ENCODE data around the gene EPDR1. TPM values are rescaled to one million over a fixed set of nuclear protein-coding genes. Genes with fewer than 3 reads are reported as not detected.

Gene EPDR1
- total RNA-seq, 1 donor from 2014 or later = 10.3 TPM

- peaks cover 7% of the 10 kb centered on the region for H3K36me3 Mint-ChIP-seq (ENCODE audit: unreplicated experiment)
- DNase-seq = no peak
- H3K27ac Mint-ChIP-seq (ENCODE audit: unreplicated experiment) = no peak overlapping the region
- TF ChIP-seq, protein P1, sequence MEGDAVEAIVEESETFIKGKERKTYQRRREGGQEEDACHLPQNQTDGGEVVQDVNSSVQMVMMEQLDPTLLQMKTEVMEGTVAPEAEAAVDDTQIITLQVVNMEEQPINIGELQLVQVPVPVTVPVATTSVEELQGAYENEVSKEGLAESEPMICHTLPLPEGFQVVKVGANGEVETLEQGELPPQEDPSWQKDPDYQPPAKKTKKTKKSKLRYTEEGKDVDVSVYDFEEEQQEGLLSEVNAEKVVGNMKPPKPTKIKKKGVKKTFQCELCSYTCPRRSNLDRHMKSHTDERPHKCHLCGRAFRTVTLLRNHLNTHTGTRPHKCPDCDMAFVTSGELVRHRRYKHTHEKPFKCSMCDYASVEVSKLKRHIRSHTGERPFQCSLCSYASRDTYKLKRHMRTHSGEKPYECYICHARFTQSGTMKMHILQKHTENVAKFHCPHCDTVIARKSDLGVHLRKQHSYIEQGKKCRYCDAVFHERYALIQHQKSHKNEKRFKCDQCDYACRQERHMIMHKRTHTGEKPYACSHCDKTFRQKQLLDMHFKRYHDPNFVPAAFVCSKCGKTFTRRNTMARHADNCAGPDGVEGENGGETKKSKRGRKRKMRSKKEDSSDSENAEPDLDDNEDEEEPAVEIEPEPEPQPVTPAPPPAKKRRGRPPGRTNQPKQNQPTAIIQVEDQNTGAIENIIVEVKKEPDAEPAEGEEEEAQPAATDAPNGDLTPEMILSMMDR (IDR thresholded peaks at IDR 0.05; ENCODE audit: partially characterized antibody, unreplicated experiment) = no peak
- no peak overlapping the region for H3K4me3 Mint-ChIP-seq (ENCODE audit: unreplicated experiment)
- H3K9me3 Mint-ChIP-seq (ENCODE audit: unreplicated experiment) = no peaks in the 10 kb centered on the region
- no peaks in the 10 kb centered on the region for H3K4me1 Mint-ChIP-seq (ENCODE audit: low read depth, unreplicated experiment)
- H3K27me3 Mint-ChIP-seq (ENCODE audit: unreplicated experiment) = no peaks in the 10 kb centered on the region
These were observed 8.4 kb downstream of the EPDR1 start for GRCh38 chr7:37928878-37929277.

DNA sequence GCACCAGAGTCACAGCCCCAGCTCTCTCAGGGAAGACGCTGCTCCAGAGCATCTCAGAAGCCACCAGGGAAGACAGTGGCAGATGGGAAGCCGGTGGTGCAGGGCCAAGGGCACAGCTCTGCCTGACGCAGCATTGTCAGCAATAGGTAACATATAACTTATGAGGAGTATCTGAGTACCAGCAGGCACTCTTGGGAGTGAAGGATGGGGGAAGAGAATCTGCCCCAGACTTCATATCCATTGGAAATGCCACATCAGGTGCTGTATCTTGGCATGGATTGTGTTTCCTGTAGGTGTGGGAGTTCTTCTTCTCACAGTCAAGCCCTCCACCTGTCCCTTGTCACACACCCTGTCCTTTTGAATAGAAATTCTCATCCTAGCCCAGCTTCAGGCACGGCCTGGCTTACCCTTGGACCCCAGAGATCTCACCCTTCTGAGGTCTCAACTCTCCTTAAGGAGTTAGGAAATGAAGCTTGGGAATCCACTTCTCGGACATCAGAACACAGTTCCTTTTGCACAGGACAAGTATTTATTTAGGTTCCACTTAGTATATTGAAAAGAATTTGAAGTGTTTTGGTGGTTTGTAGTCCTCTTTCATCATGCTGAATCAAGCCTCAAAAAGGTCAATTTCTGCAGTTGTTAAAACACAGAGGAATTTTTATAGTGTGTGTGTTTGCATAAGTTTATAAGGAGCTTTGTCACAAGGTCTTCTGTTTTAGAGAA is 9.9 kb downstream of the EPDR1 start:
- no peak overlapping the region for H3K27ac Mint-ChIP-seq (ENCODE audit: unreplicated experiment)
- no peaks in the 10 kb centered on the region for H3K27me3 Mint-ChIP-seq (ENCODE audit: unreplicated experiment)
- no peaks in the 10 kb centered on the region for H3K9me3 Mint-ChIP-seq (ENCODE audit: unreplicated experiment)
- TF ChIP-seq, protein P1 (IDR thresholded peaks at IDR 0.05; ENCODE audit: partially characterized antibody, unreplicated experiment) = no peak
- DNase-seq = no peak
- H3K36me3 Mint-ChIP-seq (ENCODE audit: unreplicated experiment) = peaks cover 7% of the 10 kb centered on the region
- H3K4me1 Mint-ChIP-seq (ENCODE audit: low read depth, unreplicated experiment) = no peaks in the 10 kb centered on the region
- H3K4me3 Mint-ChIP-seq (ENCODE audit: unreplicated experiment) = no peak overlapping the region

DNA sequence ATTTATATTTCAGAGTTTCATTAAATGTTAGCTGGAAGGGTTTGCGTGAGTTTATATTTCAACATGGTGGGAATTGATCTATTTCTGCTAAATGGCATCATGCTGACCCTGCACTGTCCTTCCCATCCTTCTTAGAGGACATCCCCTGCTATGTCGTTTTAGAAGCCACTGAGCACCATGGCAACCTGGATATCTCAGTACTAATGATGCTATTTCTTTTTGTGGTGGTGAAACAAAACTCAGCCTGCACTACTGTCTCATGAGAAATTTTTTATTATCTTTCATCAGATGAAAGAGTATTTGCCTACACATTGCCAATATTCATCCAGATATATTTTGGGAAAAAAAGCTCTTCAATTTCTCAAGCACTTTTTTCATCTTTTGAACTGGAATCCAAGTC is 12.1 kb downstream of the EPDR1 start:
- Mint-ChIP-seq H3K9me3 (ENCODE audit: unreplicated experiment) (no peaks in the 10 kb centered on the region), H3K27me3 (ENCODE audit: unreplicated experiment) (no peaks in the 10 kb centered on the region), H3K4me3 (ENCODE audit: unreplicated experiment) (no peak overlapping the region), H3K36me3 (ENCODE audit: unreplicated experiment) (peaks cover 5% of the 10 kb centered on the region), H3K4me1 (ENCODE audit: low read depth, unreplicated experiment) (no peaks in the 10 kb centered on the region), H3K27ac (ENCODE audit: unreplicated experiment) (peak overlapping the region; percentile 22)
- TF ChIP-seq, protein P1 (IDR thresholded peaks at IDR 0.05; ENCODE audit: partially characterized antibody, unreplicated experiment) = no peak
- DNase-seq = no peak

DNA sequence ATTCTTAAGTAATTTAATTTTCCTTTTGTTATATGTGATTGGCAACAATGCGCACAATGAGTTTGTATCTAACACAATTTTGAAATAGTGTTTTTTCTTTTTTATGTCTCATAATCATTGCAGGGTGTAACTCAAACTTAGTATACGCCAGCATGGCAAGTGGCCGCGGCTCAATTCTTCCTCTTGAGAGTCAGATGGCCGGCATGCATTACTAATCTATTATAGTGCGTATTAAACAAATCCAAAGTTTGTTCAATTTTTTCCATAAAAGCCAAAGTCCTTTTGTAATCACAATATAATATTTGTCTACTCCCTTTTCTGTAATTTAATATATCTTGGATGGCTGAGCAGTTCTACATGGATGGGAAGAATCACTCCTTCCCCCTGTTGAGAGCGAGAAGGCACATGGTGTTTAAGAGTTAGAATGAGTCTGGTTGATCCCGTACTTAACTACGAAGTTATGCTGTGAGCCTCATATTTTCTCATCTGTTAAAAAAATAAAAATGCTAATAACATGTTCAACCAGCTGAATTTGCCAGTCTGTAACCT is 12.7 kb downstream of the EPDR1 start:
- Mint-ChIP-seq H3K36me3 (ENCODE audit: unreplicated experiment) (peaks cover 5% of the 10 kb centered on the region), H3K9me3 (ENCODE audit: unreplicated experiment) (no peaks in the 10 kb centered on the region), H3K27me3 (ENCODE audit: unreplicated experiment) (no peaks in the 10 kb centered on the region), H3K4me3 (ENCODE audit: unreplicated experiment) (no peak overlapping the region), H3K4me1 (ENCODE audit: low read depth, unreplicated experiment) (no peaks in the 10 kb centered on the region), H3K27ac (ENCODE audit: unreplicated experiment) (no peak overlapping the region)
- TF ChIP-seq, protein P1 (IDR thresholded peaks at IDR 0.05; ENCODE audit: partially characterized antibody, unreplicated experiment) = no peak
- DNase-seq = no peak

GRCh38 chr7:37942934-37943610 is 22.6 kb downstream of the EPDR1 start:
- Mint-ChIP-seq H3K27ac (ENCODE audit: unreplicated experiment) (peak overlapping the region; percentile 100), H3K9me3 (ENCODE audit: unreplicated experiment) (peaks cover 7% of the 10 kb centered on the region), H3K27me3 (ENCODE audit: unreplicated experiment) (peaks cover 6% of the 10 kb centered on the region), H3K4me3 (ENCODE audit: unreplicated experiment) (peak overlapping the region; percentile 76), H3K4me1 (ENCODE audit: low read depth, unreplicated experiment) (peaks cover 33% of the 10 kb centered on the region), H3K36me3 (ENCODE audit: unreplicated experiment) (no peaks in the 10 kb centered on the region)
- TF ChIP-seq, protein P1 (IDR thresholded peaks at IDR 0.05; ENCODE audit: partially characterized antibody, unreplicated experiment) = no peak
- peak; percentile 81 for DNase-seq

Data from glutamatergic neuron (in vitro differentiated cells).